22Rv1 (cell line): Measurements from ENCODE around the gene DENND1A.

Source experiments
- H3K27ac ChIP-seq: fragments of 450-650 bp; 2 replicates; pipeline ENCODE4 v1.5.1; 2017
- CTCF ChIP-seq: fragments of 450-650 bp; IDR thresholded peaks from 2 replicates; pipeline ENCODE4 v1.5.1; 2017; ENCODE audit warnings: mild to moderate bottlenecking
- ZFX ChIP-seq: fragments of 450-650 bp; IDR thresholded peaks from 2 replicates; pipeline ENCODE4 v1.6.1; 2017; ENCODE audit warnings: antibody characterized with exemption, borderline replicate concordance

Gene DENND1A

GRCh38 chr9:123631862-123632261 lies 298.1 kb downstream of the DENND1A start:
- TF ChIP-seq CTCF (no peak), ZFX (no peak)

GRCh38 chr9:123630233-123630632 lies 299.7 kb downstream of the DENND1A start:
- no peak for TF ChIP-seq ZFX
- TF ChIP-seq CTCF, result no peak
- H3K27ac ChIP-seq, result no peak overlapping the region

More at GRCh38 chr9:123631862-123632261, 298.1 kb downstream of the DENND1A start:
- no peak overlapping the region for H3K27ac ChIP-seq

- TF ChIP-seq ZFX (no peak), CTCF (no peak)
These were observed 300.4 kb downstream of the DENND1A start for GRCh38 chr9:123629531-123629930.

GRCh38 chr9:123622711-123623241 lies 307.1 kb downstream of the DENND1A start:
- TF ChIP-seq ZFX, result no peak
- TF ChIP-seq CTCF, result no peak

More at GRCh38 chr9:123629531-123629930, 300.4 kb downstream of the DENND1A start:
- no peak overlapping the region for H3K27ac ChIP-seq

GRCh38 chr9:123620239-123620638 lies 309.7 kb downstream of the DENND1A start:
- H3K27ac ChIP-seq, result no peak overlapping the region
- no peak for TF ChIP-seq CTCF
- no peak for TF ChIP-seq ZFX

More at GRCh38 chr9:123622711-123623241, 307.1 kb downstream of the DENND1A start:
- H3K27ac ChIP-seq, result no peak overlapping the region

GRCh38 chr9:123617952-123618678 lies 311.8 kb downstream of the DENND1A start:
- no peak for TF ChIP-seq CTCF
- no peak for TF ChIP-seq ZFX
- no peak overlapping the region for H3K27ac ChIP-seq

GRCh38 chr9:123617286-123617685 lies 312.6 kb downstream of the DENND1A start:
- TF ChIP-seq CTCF (no peak), ZFX (no peak)
- H3K27ac ChIP-seq, result no peak overlapping the region
